GM12801 (cell line): Measurements from ENCODE around the gene FBXW11.

Experiments
- TF ChIP-seq, protein P1 (sequence below): IDR thresholded peaks from one replicate; pipeline ENCODE4 v1.5.1; 2011; ENCODE audit warnings: control low read depth; ENCODE audit not compliant: insufficient read length; ENCODE audit errors: extremely low read depth

Gene FBXW11

DNA sequence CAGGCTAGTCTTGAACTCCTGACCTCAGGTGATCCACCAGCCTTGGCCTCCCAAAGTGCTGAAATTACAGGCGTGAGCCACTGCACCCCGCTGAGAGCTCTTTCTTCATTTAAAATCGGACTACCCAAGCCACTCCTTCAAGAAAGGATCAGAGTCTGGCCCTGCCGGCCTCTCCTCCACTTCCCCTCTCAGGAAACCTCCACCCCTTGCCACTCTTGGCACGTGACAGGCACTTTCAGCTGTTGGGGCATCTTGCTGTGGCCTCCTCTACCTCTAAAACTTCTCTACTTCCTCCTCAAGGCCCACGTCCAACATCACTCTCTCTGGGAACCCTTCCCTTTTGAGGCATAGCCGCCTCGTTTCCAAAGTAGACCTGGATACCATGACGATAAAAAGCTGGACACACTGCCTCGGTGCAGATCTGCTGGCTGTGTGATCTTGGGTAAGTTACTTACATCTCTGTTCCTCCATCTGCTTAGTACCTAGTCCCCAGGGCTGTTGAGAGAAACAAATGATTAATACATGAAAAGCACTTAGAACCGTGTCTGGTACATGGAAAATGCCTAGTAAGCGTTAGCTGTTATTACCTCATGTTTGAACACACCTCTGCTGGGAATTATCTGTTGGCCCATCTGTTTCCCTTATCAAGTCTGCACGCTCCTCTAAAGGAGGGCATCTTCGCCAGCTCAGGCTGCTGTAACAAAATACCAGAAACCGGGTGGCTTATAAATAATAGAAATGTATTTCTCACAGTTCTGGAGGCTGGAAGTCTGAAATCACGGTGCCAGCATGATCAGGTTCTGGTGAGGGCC lies 165.5 kb downstream of the FBXW11 start:
- TF ChIP-seq, protein P1, sequence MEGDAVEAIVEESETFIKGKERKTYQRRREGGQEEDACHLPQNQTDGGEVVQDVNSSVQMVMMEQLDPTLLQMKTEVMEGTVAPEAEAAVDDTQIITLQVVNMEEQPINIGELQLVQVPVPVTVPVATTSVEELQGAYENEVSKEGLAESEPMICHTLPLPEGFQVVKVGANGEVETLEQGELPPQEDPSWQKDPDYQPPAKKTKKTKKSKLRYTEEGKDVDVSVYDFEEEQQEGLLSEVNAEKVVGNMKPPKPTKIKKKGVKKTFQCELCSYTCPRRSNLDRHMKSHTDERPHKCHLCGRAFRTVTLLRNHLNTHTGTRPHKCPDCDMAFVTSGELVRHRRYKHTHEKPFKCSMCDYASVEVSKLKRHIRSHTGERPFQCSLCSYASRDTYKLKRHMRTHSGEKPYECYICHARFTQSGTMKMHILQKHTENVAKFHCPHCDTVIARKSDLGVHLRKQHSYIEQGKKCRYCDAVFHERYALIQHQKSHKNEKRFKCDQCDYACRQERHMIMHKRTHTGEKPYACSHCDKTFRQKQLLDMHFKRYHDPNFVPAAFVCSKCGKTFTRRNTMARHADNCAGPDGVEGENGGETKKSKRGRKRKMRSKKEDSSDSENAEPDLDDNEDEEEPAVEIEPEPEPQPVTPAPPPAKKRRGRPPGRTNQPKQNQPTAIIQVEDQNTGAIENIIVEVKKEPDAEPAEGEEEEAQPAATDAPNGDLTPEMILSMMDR = no peak

DNA sequence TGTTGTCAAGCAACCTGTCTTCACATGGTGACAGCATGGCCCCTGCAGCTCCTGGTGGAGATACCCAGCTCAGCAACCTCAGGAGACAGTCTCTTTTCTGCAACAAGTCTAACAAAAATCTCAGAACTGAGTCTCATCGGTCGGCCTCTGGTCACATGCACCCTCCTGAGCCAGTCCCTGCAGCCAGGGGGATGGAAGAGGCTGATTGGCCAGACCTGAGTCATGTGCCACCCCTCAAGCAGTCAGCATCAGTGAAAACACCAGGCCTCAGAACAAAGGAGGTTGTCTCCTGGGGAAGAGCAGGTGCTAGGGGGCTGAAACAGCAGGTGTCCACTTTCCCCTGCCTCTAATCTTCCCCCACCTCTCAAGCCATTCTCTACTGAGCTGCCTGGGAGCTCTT lies 166.4 kb downstream of the FBXW11 start:
- TF ChIP-seq, protein P1 = no peak

DNA sequence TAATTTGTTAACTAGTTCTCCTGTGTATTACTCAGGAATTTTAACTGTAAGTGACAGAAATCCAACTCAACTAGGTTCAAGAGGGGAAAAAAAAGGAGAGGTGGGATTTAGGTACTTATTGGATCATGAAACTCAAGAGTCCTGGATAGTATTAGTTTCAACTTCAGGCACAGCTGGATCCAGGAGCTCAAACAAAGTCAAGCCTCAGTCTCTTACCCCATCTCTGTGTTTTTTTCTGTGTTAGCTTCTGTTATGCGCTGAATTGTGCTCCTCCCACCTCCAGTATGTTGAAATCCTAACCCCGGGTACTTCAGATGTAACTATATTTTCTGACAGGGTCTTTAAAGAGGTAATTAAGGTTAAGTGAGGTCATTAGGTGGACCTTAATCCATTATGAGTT lies 167.3 kb downstream of the FBXW11 start:
- TF ChIP-seq, protein P1 = no peak

DNA sequence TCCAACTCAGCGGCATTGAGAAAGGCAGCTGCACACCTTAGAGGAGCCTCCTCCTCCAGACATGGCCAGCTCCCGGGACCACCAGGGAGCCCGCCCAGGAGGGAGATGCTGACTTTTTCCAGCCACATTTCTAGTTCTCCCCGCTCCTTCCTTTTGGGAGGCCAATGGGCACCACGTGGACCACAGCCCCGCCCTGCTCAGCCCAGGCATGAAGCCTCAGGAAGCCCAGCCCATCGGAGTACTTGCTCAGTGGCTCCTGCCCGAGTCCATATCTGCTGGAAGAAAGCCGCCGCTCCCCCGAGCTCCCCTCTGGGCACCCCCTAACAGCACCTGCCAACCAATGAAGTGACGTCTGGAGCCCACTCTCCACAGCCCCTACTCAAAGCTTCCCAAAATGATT lies 168.4 kb downstream of the FBXW11 start:
- TF ChIP-seq, protein P1 = no peak

DNA sequence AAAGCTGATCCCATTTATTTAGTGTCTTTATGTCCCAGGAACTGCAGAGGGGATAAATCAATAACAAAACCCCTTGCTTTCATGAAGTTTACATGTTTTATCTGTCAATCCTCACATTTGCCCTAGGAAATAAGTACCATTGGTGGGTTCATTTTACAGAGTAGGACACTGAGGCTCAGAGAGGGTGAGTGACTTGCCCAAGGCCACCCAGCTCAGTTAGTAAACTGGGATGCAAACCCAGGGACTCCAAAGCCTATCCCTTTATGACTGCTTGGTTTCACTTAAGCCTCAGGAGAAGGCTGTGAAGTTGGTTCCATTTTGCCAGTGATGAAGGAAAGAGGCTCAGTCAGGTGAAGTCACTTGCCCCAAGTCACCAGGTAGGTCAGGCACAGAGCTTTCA lies 168.9 kb downstream of the FBXW11 start:
- TF ChIP-seq, protein P1 = no peak

DNA sequence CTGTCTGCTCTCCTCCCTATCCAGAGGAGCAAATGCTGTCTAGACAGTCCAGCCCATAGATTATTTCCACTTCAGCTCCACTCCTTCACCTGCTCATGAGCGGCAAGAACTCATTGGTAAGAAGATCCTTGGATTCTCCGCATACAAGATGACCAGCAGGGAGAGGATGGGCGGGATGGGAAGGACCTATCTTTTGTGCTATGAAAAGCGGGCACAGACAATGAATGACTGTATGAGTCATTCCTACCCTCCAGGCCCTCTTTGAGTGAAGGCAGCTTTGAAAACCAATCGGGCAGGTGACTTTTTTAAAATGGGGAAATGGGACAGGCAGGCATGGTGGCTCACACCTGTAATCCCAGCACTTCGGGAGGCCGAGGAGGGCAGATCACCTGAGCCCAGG lies 171.4 kb downstream of the FBXW11 start:
- TF ChIP-seq, protein P1 = no peak

DNA sequence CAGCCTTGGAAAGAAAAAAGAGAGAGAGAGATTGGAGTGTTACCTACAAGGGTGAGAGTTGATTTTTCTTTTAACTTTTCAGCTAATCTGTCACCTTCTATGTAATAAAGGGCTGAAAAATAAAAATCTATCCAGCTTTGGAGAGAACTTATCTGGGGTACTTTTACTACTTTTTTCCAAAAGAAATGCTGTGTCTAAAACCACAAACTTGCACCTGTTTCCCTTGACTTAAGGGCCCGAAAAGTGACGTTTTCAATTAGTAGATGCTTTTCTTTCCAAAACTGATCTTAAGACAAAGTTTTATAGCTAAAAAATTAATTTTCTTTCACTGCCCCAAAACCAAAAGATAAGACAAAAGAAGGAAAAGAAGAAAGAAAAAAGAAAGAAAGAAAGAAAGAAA lies 172.0 kb downstream of the FBXW11 start:
- TF ChIP-seq, protein P1 = no peak
